ENCODE results near the gene TH.

- no peak for TF ChIP-seq POLR2A (IDR thresholded peaks at IDR 0.05; ENCODE audit: low read depth, low read length)
- no peak for TF ChIP-seq POLR2AphosphoS5 (IDR thresholded peaks at IDR 0.05; ENCODE audit: low read depth, low read length)
Observed at GRCh38 chr11:2174361-2174760, 2.7 kb upstream of the TH start.
